ENCODE measurements around the gene FARP1.

The FARP1 gene

DNA sequence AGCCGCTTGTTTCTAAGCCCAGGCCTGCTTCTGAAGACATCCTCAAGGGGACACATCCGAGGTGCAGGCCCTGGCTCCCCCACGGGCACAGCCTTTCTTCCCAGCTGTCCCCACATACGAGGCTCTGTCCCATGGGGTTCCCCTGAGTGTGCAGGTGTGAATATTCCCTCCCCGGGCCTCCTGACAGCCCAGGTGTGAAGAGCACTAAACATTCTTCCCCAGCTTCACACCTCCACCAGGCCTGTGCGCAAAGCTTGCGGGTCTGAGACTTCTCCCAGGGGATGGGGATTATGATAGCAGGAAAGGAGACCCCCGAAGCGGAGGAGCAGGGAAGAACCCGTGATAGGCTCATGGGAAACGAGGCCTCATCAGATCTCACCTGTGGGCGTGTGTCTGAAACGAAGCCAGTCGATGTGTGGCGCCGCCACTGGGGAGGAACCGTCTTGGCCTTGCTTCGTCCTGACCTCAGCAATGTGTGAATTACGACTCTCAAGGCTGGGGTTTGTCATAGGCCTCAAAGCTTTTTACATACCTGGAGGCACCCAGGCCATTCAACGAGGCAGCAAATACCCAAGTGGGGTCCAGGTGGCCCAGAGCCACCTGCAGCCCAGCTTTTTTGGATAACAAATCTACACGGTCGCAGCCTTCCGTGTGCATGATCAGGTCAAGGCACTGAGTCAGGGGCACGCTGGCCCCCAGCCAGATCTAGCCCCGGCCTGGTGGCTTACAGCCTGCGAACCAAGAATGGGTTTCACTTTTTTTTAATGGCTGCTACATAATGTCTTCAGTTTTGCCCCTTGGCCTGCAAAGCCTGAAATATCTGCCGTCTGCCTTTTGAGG, 299.7 kb downstream of the FARP1 start:
- DNase-seq (ENCODE audit: low read depth) = no peak
- H3K4me3 ChIP-seq (ENCODE audit: low read depth, low read length) = no peak overlapping the region

DNA sequence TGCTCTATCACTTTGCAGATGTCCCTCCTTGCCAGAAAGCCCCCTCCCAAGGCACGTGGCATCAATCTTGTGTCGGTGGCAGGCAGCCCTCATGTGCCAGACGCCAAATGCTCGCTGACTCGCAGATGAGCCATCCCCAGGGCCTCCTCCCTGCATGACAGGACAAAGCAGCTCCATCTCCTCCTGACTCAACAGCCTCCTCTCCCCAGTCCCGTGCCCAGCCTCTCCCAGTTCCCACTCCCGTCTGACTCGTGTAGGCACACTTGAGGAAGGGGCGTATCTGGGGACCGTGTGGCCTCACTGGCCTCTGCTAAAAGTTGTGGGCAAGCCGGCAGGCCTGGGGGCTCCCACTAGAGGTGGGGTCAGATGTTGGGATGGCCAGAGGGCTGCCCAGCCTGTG, 300.4 kb downstream of the FARP1 start:
- peak; percentile 51 for DNase-seq (ENCODE audit: low read depth)
- H3K4me3 ChIP-seq (ENCODE audit: low read depth, low read length) = no peak overlapping the region

DNA sequence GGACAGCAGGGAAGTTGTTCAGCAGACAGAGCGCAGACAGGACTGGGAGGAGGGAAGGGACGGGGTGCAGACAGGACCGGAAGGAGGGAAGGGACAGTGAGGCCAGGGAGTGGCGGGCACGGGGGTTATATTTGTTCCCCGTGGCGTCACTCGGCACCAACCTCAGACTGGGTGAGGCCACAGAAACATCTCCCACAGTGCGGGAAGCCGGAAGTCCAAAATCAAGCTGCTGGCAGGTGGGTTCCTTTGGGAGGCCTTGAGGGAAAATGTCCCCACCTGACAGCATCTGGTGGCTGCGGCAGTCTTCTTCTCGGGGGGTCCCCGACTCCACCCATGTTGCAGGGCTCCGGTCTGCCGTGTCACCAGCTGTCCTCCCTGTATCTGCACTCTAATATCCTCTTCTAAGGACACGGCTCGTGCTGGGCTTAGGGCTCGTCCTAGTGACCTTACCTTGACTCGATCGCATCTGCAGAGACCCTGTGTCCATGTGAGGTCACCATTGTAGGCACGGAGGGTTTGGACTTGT, 301.0 kb downstream of the FARP1 start:
- no peak overlapping the region for H3K4me3 ChIP-seq (ENCODE audit: low read depth, low read length)
- DNase-seq (ENCODE audit: low read depth) = no peak

DNA sequence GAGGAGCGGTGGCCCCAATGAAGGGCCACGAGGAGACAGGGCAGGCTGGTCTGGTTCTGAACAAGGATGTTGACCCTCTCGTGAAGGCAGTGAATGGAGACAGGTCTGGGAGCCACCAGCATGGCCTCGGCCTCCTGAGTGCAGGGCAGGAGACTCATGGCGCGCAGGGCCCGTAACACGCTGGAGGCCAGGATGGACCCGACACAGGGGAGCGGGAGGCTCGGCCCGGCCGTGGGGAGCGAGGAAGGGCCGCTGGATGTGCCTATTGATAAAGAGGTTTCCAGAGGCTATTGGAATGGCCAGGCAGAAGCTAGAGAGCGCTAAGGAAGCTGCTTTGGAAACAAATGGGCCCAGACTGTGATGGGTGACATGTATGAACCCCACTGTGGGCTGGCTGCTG, 301.5 kb downstream of the FARP1 start:
- no peak overlapping the region for H3K4me3 ChIP-seq (ENCODE audit: low read depth, low read length)
- DNase-seq (ENCODE audit: low read depth) = no peak

DNA sequence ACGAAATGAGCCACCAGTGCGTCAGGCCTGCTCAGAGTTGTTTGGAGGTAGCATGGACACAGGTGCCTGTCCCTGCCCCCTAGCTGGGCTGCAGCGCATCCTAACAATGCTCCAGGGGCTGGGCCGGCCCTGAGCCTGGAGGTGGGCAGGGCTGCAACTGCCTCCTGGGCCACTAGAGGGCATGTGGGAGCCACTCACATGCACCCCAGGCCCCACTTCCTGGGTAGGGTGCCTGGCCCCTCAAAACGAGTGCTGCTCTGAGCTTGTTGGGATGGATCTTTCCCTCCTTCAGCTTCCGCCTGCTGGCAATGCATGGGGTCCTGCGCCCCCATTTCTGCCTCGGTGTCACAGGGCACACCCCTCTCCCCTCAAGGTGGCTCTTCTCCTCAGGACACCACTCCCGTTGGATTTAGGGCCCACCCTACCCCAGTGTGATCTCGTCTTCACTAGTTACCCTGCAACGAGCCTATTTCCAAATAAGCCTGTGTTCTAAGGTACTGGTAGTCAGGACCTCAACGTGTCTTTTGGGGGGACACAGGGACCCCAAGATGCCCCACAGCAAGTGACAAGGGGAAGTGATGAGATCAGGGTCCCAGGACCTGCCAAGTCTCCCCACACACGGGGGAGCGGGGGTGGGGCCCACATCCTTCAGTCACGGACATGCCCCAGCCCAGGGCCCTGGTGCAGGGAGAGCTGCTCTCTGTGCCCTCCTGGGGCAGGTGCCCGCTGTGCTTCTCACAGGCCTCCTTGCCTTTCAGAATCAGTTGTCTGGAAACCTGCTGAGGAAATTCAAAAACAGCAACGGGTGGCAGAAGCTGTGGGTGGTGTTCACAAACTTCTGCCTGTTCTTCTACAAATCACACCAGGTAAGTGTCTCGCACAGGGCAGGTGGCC, 302.7 kb downstream of the FARP1 start:
- DNase-seq (ENCODE audit: low read depth) = no peak
- no peak overlapping the region for H3K4me3 ChIP-seq (ENCODE audit: low read depth, low read length)

DNA sequence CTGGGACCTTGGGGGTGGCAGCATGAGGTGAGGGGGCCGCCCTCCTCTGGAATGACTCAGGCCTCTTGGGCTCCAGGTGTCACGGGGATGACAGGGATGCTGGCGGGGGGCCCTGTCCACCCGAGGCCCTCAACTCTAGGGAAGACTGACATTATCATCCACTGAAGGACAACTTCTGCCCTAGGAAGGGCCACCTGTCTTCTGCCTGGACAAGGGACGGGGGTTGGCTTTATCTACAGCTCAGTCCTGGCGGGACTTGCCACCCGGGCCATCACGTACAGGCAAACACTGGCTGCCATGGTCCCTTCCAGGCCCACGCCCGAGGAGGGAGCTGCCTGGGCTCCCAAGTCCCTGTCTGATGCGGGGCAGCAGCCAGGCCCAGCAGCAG, 303.3 kb downstream of the FARP1 start:
- DNase-seq (ENCODE audit: low read depth) = no peak

DNA sequence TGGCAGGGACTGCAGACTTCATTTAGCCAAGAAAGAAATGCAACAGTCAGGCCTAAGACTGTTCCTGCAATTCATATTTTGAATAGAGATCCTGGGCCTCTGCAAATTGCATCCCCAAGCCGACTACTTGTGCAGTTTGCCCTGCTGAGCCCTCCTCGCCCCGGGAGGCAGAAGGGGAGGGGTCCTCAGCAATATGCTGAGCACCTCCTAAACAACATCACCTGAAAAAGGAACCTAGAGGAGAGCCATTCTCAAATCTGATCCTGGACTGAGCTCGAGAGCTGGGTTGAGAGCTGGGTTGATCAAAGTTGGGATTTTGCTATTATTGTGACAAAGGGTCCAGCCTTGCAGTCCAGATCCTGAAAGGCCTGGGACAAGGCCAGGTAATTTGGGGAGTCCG, 304.2 kb downstream of the FARP1 start:
- H3K4me3 ChIP-seq (ENCODE audit: low read depth, low read length) = no peak overlapping the region
- no peak for DNase-seq (ENCODE audit: low read depth)

More for the DNA sequence above, 303.3 kb downstream of the FARP1 start:
- H3K4me3 ChIP-seq (ENCODE audit: low read depth, low read length) = no peak overlapping the region

DNA sequence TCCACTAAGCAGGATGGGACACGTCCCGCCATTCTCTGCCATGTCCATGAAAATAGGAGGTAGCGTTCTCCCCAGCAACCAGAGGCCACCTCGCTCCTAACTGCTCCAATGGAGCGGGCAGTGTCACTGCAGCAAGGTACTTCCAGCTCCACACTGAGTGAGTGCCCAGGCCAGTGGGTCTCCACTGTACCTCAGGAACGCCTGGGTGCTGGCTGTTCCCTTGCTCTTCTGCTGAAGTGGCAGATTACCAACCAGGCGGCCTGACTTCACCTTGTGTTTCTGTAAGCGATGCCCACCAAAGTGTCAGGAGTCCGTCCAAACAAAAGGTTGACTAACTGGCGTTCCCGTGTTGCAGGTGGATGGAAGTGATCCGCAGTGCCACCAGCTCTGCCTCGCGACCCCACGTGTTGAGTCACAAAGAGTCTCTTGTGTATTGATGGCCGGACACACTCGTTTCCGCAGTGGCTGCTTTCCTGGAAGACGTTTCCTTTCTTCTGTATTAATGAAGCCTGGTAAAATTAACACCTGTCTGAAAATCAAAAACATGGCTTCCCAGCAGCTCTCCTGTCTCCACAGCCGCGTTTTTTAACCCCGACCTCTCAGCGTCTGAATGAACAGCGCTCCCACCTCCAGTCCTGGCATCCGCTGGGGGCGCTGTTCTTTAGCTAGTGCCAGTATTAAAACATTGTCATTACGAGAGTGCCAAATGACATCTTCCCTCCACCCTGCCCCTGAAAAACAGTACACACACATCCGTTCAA, 305.2 kb downstream of the FARP1 start:
- no peak overlapping the region for H3K4me3 ChIP-seq (ENCODE audit: low read depth, low read length)
- no peak for DNase-seq (ENCODE audit: low read depth)

DNA sequence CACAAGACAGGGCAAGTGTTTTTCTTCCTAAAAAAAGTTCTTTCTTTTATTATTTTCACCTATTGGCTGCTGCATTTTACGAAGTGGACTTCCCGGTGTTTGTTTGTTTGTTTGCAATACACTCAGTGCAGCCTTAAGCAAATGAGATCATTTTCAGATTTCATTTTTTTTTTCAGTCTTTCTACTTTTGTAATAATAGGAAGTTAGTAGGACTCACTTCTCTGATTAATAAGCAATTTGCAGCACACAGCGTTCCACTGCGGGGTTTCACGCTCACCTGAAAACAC, 305.7 kb downstream of the FARP1 start:
- DNase-seq (ENCODE audit: low read depth) = no peak
- no peak overlapping the region for H3K4me3 ChIP-seq (ENCODE audit: low read depth, low read length)

DNA sequence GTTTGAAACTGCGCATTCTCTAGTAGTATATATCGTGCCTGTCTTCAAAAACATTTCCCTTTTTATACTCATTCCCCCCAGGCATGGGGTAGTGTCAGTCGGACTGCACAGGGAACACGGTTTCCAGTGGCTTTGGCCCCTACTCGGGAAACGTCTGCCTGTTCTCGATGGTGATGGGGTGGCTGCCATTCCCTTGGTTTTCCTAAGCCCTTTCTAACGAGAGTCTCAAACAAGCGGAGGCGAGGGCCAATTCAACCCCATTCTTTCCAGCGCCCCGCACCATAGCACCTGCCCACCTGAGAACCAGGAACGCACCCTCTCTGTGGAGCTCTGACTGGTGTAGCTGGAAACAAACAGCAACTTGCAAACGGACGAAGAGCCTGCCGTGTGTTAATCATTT, 306.4 kb downstream of the FARP1 start:
- no peak for DNase-seq (ENCODE audit: low read depth)

DNA sequence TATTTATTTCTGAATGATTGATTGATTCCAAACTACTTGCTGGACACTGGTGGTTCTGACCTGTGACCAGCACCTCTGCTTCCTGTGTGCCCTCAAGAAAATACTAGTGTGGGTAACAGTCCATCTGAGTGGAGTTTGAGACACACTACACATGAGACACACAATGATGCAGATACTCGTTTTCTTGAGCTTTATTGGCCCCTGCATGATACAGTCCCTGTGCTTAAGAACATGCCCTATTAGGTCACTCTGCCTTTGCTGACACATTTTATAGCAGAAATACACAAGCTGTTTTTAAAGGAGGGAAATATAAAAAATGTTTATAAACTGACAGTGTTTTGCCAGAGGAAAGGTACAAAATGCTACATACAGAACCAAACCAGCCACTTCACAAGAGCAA, 307.1 kb downstream of the FARP1 start:
- no peak for DNase-seq (ENCODE audit: low read depth)
- H3K4me3 ChIP-seq (ENCODE audit: low read depth, low read length) = no peak overlapping the region

More for the DNA sequence above, 306.4 kb downstream of the FARP1 start:
- no peak overlapping the region for H3K4me3 ChIP-seq (ENCODE audit: low read depth, low read length)

DNA sequence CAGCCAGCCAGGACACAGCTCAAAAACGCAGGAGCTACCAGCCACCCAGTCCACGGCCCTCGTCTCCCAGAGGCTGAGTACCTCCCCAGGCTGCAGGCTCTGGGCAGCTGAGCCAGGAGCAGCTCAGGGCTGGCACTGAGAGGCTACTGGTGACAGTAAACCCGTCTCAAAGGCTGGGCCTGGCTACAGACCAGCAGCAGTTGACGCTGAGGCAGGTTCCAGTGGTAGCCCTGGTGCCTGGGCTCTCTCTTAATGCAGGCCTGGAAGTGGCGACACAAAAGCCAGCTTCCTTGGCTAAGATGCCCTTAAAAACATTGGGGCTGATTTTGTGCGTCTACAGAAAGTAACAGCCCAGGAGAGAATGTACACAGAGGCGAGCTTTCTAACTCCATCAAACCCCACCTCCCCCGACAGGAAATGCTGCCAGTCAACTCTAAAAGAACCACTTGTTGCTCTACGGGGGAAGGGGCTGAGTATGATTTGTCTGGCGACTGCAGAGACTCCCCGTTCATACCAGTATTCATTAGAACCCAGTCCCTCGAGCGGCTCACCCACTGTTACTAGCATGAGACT, 307.7 kb downstream of the FARP1 start:
- H3K4me3 ChIP-seq (ENCODE audit: low read depth, low read length) = no peak overlapping the region
- no peak for DNase-seq (ENCODE audit: low read depth)

DNA sequence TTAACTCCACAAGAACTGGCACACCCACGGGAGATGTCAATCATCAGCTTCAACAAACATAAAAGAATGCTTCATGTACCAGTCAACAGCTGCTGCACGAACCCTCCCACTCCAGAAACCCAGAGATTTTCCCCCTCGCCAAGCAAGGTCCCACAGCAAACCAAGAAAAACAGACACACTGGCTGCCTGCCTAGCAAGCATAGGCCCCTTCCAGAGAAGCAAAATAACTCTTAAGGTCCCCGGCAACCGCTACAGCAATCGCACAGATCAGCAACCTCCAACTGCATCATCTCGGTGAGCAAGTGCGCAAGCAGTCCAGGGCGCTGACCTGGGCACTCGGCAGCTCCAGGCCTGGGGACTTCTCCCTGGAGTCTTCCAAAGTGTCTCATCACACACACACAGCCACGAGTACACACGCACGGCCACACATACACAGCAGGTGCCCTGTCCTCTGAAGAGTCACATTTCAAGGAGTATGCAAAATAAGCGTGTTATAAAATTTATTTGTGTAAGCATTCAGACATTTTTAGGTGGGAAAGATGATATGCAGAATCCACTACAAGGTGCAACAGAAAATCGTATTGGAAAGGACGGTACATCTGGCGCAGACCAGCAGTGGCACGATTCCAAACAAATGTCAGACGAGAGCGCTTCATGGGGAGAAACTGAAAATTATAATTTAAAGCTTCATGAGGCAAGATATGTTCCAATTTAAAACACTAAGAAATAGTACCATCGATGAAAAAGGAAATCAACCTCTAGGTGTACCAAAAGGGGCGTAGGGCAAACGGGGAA, 309.0 kb downstream of the FARP1 start:
- DNase-seq (ENCODE audit: low read depth) = peak; percentile 32
- no peak overlapping the region for H3K4me3 ChIP-seq (ENCODE audit: low read depth, low read length)

DNA sequence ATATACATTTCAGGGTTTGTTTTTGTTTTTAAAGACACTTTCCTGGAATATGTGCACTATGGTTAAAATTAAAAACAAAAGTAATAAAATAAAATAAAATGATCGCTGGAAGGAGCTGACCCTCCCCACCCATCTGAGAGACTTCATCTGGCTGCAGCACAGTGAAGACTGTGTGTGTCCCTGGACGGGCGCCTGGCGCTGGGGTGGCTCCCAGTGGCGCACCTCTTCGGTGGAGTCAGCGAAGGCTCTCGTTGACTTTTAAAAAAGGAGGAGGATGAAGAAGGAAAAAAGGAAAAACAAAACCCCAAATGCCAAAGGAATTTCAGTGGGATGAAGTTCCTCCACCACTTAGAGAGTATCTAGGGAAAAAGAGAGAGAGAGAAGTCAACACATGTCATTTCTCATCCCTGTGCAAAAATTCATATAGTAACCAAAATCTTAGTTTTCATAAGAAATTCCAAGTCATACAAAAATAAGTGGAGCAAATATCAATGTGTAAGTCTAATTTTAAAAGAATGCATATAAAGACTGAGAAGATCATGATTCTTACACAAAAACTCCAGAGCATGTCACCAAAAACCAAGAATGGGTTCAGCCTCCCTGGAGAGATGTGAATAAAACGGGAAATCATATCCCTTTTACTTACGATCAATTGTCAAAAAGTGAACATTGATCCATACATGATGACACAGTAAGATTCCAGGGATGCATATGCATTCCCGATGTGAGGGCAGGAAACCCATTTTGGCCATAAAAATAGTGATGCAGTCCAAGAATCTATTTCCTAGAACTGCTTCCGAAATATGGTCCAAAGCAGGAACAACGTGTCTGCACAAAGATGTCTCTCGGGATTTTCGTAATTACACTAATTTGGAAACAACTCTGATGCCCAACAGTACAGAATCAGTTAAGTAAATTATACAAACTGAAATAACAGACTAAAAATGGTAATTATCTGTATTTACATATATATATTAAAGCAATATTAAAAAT, 310.3 kb downstream of the FARP1 start:
- no peak overlapping the region for H3K4me3 ChIP-seq (ENCODE audit: low read depth, low read length)
- no peak for DNase-seq (ENCODE audit: low read depth)

DNA sequence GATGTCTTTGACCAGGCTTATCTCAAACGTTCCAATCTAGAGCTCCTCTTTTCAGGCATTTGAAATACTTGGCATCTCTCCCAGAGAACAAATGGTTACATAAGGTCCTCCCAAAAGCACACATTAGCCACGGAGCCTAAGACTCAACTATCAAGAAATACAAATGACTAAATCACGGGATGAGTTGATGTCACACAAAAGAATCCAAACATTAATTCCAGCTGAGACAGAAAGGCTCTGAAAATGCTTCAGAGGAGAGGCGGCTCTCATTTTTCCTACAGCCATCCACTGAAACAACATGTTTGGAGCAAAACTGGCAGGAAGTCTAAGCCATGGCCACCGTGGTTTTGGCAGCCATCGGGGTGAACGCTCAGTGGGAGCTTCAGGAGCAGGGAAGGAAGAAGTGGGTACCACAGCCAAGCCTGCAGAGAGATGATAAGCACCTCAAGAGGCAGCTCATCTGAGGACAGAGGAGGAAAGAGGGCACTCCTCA, 311.5 kb downstream of the FARP1 start:
- peak; percentile 76 for DNase-seq (ENCODE audit: low read depth)
- H3K4me3 ChIP-seq (ENCODE audit: low read depth, low read length) = no peak overlapping the region

DNA sequence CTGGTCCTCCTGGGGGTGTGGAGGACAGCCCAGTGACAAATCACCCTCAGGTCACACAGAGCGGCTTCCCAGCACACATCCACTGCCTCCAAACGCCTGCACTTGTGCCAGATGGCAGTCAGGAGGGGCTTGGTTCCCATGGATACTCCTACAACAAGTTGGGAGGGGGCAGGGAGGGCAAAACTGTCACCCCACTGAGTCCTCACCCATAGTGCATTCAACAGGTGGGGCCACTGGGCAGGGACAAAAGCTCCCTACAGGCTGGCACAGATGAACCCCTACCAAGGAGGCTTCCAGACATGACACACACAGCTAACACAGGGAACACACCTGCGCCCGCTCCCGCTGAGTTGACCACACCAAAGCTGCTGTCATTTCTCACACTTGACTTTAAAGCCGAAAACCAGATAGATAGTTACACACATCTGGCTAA, 313.5 kb downstream of the FARP1 start:
- H3K4me3 ChIP-seq (ENCODE audit: low read depth, low read length) = no peak overlapping the region
- no peak for DNase-seq (ENCODE audit: low read depth)

DNA sequence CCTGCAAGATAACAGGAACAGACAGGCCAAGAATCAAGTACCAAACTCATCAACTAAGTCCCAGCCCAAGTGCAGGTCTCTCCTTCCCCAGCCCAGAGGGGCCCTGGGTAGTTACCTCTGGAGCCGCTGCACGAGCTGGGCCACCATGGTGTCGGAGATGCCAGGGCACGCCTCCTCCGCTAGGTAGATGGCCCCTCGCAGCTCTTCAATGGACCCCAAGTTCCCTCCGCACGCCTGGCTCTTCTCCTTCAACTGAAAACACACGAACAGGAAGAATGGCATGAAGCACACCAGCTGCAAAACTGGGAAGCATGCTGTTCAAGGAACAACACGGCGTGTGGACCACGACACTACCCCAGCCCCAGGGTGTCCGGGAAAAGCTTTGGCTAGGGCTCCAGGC, 314.2 kb downstream of the FARP1 start:
- H3K4me3 ChIP-seq (ENCODE audit: low read depth, low read length) = no peak overlapping the region
- DNase-seq (ENCODE audit: low read depth) = no peak

All from skeletal muscle cell (primary cell).